ENCODE data around the gene PLCG2. TPM values are rescaled to one million over a fixed set of nuclear protein-coding genes. Genes with fewer than 3 reads are reported as not detected.

PLCG2 gene
- total RNA-seq, 1 donor from 2014 or later: 12.4 TPM

DNA sequence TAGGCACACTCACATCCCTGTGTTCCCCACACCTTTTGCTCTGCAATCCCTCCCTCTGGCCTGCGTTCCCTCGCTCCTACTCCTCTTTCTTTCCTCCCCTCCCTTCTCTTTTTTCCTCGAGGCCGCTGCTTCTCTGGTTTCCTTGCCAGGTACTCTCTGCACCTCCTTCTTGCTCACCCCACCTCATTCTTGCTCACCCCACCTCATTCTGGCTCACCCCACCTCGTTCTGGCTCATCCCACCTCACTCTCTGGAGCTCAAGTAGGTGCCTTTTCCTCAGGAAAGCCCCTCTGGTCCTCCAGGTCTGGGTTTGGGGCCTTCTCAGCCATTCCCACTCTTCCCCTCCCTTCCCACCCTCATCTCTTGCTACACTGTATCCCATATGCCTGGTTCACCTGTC, 103.5 kb downstream of the PLCG2 start:
- H3K36me3 Mint-ChIP-seq: no peaks in the 10 kb centered on the region
- H3K4me3 Mint-ChIP-seq: no peak overlapping the region
- no peak for DNase-seq (ENCODE audit: extremely low spot score, unreplicated experiment)
- H3K9me3 Mint-ChIP-seq: no peaks in the 10 kb centered on the region
- no peaks in the 10 kb centered on the region for H3K4me1 Mint-ChIP-seq (ENCODE audit: unreplicated experiment)
- H3K27me3 Mint-ChIP-seq: no peaks in the 10 kb centered on the region
- TF ChIP-seq, protein P1, sequence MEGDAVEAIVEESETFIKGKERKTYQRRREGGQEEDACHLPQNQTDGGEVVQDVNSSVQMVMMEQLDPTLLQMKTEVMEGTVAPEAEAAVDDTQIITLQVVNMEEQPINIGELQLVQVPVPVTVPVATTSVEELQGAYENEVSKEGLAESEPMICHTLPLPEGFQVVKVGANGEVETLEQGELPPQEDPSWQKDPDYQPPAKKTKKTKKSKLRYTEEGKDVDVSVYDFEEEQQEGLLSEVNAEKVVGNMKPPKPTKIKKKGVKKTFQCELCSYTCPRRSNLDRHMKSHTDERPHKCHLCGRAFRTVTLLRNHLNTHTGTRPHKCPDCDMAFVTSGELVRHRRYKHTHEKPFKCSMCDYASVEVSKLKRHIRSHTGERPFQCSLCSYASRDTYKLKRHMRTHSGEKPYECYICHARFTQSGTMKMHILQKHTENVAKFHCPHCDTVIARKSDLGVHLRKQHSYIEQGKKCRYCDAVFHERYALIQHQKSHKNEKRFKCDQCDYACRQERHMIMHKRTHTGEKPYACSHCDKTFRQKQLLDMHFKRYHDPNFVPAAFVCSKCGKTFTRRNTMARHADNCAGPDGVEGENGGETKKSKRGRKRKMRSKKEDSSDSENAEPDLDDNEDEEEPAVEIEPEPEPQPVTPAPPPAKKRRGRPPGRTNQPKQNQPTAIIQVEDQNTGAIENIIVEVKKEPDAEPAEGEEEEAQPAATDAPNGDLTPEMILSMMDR (conservative IDR thresholded peaks at IDR 0.05): no peak
- no peak overlapping the region for H3K27ac Mint-ChIP-seq

DNA sequence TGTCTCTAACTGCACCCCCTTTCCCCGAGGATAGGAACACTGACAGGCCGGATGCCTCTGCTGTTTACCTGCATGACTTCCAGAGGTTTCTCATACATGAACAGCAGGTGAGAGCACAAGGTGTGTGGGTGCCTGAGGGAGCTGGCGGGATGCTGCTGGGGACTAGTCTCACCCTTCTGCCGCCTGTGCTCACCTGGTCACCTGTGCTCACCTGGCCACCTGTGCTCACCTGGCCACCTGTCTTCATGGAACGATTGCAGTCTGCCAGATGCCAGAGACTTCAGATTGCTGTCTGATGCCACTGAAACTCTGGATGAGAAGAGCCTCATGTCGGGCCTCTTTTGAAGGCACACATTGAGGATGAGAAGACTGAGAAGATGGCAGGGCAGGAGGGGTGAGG, 104.1 kb downstream of the PLCG2 start:
- H3K4me1 Mint-ChIP-seq (ENCODE audit: unreplicated experiment): no peaks in the 10 kb centered on the region

DNA sequence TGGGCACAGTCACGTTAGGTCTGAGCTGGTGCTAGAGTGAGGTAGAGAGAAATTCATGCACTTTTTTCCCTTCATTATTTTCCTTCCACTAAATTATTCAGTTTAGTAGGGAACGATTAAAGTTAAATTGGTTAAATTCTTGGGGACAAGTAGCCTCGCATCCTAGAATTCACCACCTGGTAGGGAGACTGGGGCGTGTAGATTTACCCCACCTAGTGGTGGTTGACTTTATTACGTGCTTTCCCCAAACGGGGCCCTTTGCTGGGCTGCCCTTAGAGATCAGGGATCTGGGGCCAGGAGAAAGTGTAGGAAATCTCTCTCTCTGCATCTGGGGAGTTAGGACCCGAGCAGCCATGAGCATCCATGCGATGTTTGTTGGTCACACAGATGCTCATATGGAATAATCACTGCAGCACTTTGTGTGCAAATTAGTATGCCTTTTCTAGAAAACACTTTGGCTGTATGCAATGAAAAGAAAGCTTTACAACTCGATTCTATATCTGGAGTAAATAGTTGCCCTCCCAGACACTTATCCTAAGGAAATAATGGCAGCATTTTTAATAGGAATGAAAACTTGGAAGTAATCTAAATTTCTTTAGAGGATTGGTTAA, 107.0 kb downstream of the PLCG2 start:
- TF ChIP-seq, protein P1 (conservative IDR thresholded peaks at IDR 0.05): peak; percentile 77
- Mint-ChIP-seq H3K27ac (no peak overlapping the region), H3K36me3 (no peaks in the 10 kb centered on the region), H3K4me1 (ENCODE audit: unreplicated experiment) (peaks cover 6% of the 10 kb centered on the region), H3K9me3 (no peaks in the 10 kb centered on the region), H3K27me3 (no peaks in the 10 kb centered on the region), H3K4me3 (no peak overlapping the region)
- no peak for DNase-seq (ENCODE audit: extremely low spot score, unreplicated experiment)

More for the DNA sequence above, 104.1 kb downstream of the PLCG2 start:
- DNase-seq (ENCODE audit: extremely low spot score, unreplicated experiment): no peak
- Mint-ChIP-seq H3K27me3 (no peaks in the 10 kb centered on the region), H3K9me3 (no peaks in the 10 kb centered on the region), H3K36me3 (no peaks in the 10 kb centered on the region), H3K27ac (no peak overlapping the region), H3K4me3 (no peak overlapping the region)
- TF ChIP-seq, protein P1 (conservative IDR thresholded peaks at IDR 0.05): no peak

- TF ChIP-seq, protein P1 (conservative IDR thresholded peaks at IDR 0.05): no peak
- H3K4me3 Mint-ChIP-seq: peak overlapping the region; percentile 27
- H3K27me3 Mint-ChIP-seq: no peaks in the 10 kb centered on the region
- peaks cover 6% of the 10 kb centered on the region for H3K4me1 Mint-ChIP-seq (ENCODE audit: unreplicated experiment)
- H3K36me3 Mint-ChIP-seq: no peaks in the 10 kb centered on the region
- H3K9me3 Mint-ChIP-seq: no peaks in the 10 kb centered on the region
- peak overlapping the region; percentile 40 for H3K27ac Mint-ChIP-seq
- DNase-seq (ENCODE audit: extremely low spot score, unreplicated experiment): no peak
Measured at GRCh38 chr16:81888520-81889394, 109.7 kb downstream of the PLCG2 start.

GRCh38 chr16:81891736-81892364, 112.8 kb downstream of the PLCG2 start:
- no peak overlapping the region for H3K27ac Mint-ChIP-seq
- no peak for DNase-seq (ENCODE audit: extremely low spot score, unreplicated experiment)
- no peaks in the 10 kb centered on the region for H3K9me3 Mint-ChIP-seq
- H3K27me3 Mint-ChIP-seq: no peaks in the 10 kb centered on the region
- no peaks in the 10 kb centered on the region for H3K36me3 Mint-ChIP-seq
- H3K4me3 Mint-ChIP-seq: no peak overlapping the region
- TF ChIP-seq, protein P1 (conservative IDR thresholded peaks at IDR 0.05): no peak
- peaks cover 6% of the 10 kb centered on the region for H3K4me1 Mint-ChIP-seq (ENCODE audit: unreplicated experiment)
